HL-60 (cell line): ENCODE measurements around the gene AP3D1.

ENCODE experiments used
- DNase-seq, 2 experiments: peaks; one replicate each; pipeline ENCODE4 v3.0.0-alpha.2; 2010 to 2020; ENCODE audit warnings: low read depth in 1 of 2, low spot score in 1 of 2
- H3K27ac ChIP-seq: fragments of 250-450 bp; sonication (Bioruptor Pico); replicated peaks from 2 replicates; pipeline ENCODE4 v1.5.1; 2020; ENCODE audit warnings: mild to moderate bottlenecking, moderate library complexity
- H3K27me3 ChIP-seq: fragments of 250-450 bp; sonication (Bioruptor Pico); 2 replicates; pipeline ENCODE4 v1.5.1; 2021; ENCODE audit warnings: mild to moderate bottlenecking, moderate library complexity; ENCODE audit not compliant: insufficient read depth, poor library complexity, severe bottlenecking
- H3K4me3 ChIP-seq: replicated peaks from 2 replicates; pipeline ENCODE4 v1.5.1; 2011; ENCODE audit warnings: mild to moderate bottlenecking, control low read depth, low read length; ENCODE audit not compliant: insufficient read depth
- GABPA ChIP-seq: IDR thresholded peaks from 2 replicates; pipeline ENCODE4 v1.6.1; 2012; ENCODE audit warnings: low read depth
- POLR2AphosphoS5 ChIP-seq: IDR thresholded peaks from 2 replicates; pipeline ENCODE4 v1.6.1; 2012; ENCODE audit warnings: low read depth
- SPI1 ChIP-seq: IDR thresholded peaks from 2 replicates; pipeline ENCODE4 v1.6.1; 2012; ENCODE audit warnings: low read depth, mild to moderate bottlenecking, borderline replicate concordance
- TF ChIP-seq, protein P1 (sequence below): IDR thresholded peaks from 2 replicates; pipeline ENCODE4 v1.6.1; 2012; ENCODE audit warnings: low read depth; ENCODE audit not compliant: insufficient replicate concordance
- TF ChIP-seq, protein P2 (sequence below): IDR thresholded peaks from one replicate; pipeline ENCODE4 v1.5.1; 2011; ENCODE audit warnings: low read length, control low read depth, inconsistent platforms; ENCODE audit not compliant: insufficient read depth

AP3D1 gene

DNA sequence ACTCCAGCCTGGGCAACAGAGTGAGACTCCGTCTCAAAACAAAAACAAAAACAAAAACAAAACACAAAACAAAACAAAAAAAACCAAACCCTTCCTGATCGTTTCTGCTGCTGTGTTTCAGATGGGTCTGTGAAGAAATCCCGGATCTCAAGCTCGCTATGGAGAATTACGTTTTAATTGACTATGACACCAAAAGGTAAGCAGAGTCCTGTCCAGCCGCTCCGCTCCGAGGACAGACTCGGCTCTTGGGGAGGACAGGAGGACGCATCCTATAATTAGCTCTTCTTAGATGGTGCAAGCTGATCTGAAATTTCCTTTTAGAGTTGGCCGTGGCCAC, 34.3 kb upstream of the AP3D1 start:
- no peak for DNase-seq
- H3K4me3 ChIP-seq: no peak overlapping the region
- TF ChIP-seq GABPA (no peak), SPI1 (no peak), POLR2AphosphoS5 (no peak)
- TF ChIP-seq, protein P1, sequence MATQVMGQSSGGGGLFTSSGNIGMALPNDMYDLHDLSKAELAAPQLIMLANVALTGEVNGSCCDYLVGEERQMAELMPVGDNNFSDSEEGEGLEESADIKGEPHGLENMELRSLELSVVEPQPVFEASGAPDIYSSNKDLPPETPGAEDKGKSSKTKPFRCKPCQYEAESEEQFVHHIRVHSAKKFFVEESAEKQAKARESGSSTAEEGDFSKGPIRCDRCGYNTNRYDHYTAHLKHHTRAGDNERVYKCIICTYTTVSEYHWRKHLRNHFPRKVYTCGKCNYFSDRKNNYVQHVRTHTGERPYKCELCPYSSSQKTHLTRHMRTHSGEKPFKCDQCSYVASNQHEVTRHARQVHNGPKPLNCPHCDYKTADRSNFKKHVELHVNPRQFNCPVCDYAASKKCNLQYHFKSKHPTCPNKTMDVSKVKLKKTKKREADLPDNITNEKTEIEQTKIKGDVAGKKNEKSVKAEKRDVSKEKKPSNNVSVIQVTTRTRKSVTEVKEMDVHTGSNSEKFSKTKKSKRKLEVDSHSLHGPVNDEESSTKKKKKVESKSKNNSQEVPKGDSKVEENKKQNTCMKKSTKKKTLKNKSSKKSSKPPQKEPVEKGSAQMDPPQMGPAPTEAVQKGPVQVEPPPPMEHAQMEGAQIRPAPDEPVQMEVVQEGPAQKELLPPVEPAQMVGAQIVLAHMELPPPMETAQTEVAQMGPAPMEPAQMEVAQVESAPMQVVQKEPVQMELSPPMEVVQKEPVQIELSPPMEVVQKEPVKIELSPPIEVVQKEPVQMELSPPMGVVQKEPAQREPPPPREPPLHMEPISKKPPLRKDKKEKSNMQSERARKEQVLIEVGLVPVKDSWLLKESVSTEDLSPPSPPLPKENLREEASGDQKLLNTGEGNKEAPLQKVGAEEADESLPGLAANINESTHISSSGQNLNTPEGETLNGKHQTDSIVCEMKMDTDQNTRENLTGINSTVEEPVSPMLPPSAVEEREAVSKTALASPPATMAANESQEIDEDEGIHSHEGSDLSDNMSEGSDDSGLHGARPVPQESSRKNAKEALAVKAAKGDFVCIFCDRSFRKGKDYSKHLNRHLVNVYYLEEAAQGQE: no peak
- TF ChIP-seq, protein P2, sequence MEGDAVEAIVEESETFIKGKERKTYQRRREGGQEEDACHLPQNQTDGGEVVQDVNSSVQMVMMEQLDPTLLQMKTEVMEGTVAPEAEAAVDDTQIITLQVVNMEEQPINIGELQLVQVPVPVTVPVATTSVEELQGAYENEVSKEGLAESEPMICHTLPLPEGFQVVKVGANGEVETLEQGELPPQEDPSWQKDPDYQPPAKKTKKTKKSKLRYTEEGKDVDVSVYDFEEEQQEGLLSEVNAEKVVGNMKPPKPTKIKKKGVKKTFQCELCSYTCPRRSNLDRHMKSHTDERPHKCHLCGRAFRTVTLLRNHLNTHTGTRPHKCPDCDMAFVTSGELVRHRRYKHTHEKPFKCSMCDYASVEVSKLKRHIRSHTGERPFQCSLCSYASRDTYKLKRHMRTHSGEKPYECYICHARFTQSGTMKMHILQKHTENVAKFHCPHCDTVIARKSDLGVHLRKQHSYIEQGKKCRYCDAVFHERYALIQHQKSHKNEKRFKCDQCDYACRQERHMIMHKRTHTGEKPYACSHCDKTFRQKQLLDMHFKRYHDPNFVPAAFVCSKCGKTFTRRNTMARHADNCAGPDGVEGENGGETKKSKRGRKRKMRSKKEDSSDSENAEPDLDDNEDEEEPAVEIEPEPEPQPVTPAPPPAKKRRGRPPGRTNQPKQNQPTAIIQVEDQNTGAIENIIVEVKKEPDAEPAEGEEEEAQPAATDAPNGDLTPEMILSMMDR: no peak
- no peaks in the 10 kb centered on the region for H3K27me3 ChIP-seq
- H3K27ac ChIP-seq: no peak overlapping the region

DNA sequence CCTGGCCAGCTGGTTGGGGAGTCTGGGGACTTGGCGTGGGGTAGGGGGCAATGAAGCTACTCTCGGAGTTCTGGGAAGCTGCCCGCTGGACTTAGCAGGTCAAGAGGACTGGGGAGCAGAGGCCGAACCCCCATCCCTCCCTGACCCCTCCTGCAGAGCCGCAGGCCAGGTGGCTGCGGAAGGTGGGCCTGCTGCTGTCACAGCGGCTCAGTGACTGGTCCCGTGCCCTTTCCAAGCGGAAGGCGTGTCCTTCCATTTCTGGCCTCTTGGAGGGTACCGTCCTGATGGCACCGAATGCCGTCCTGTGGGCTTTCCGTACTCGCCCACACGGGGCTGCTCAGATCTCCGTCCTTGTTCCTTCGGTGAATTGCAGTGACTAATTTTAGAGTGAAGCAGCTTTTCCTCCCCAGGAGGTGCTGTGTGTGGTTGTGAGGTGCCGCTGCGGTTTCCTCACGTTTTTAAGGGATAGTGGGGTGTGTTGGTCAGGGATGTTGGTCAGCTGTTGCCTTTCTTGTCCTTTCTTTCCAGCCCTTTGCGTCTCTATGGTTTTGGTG, 33.1 kb upstream of the AP3D1 start:
- Histone ChIP-seq H3K27me3 (no peaks in the 10 kb centered on the region), H3K4me3 (no peak overlapping the region), H3K27ac (no peak overlapping the region)
- no peak for DNase-seq
- TF ChIP-seq, protein P2: no peak
- TF ChIP-seq, protein P1: no peak
- TF ChIP-seq GABPA (no peak), POLR2AphosphoS5 (no peak), SPI1 (no peak)

DNA sequence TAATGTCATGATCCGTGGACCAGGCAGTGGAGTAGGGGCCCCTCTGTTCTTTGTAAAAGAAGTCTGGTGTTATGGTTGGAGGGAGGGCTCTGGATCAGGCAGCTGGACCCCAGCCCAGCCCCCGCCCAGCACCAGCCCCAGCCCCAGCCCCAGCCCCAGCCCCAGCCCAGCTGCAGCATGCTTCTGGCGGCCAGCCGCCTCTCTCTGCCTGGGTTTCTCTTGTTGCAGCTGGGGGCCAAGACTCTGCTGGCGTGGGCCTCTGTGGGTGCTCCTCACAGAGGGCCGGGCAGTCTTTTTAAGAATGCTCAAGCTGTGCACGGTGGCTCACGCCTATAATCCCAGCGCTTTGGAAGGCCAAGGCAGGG, 30.2 kb upstream of the AP3D1 start:
- Histone ChIP-seq H3K4me3 (no peak overlapping the region), H3K27ac (no peak overlapping the region), H3K27me3 (no peaks in the 10 kb centered on the region)
- DNase-seq: no peak
- TF ChIP-seq, protein P1: no peak
- TF ChIP-seq SPI1: no peak
- TF ChIP-seq GABPA: no peak
- TF ChIP-seq, protein P2: no peak
- no peak for TF ChIP-seq POLR2AphosphoS5
